ENCODE measurements around the gene DNASE1.

DNA sequence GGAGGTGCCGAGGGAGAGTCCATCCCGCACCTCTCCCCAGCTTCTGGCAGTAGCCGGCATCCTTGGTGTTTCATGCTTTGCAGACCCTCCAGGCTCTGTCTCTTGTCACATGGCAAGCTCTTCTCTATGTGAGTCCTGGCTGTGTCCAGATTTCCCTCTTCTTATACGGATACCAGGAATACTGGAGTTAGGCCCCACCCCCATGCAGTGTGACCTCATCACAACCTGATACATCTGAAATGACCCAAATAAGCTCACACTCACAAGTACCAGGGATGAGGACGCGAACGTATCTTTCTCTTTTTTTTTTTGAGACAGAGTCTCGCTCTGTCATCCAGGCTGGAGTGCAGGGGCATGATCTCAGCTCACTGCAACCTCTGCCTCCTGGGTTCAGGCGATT, 39.6 kb downstream of the DNASE1 start:
- no peak for TF ChIP-seq POLR2AphosphoS5 (IDR thresholded peaks at IDR 0.05)
- no peak for TF ChIP-seq EP300 (conservative IDR thresholded peaks at IDR 0.05; ENCODE audit: poor library complexity, severe bottlenecking)
- TF ChIP-seq SMC3 (conservative IDR thresholded peaks at IDR 0.05; ENCODE audit: poor library complexity), result no peak

Data from neural cell (in vitro differentiated cells).